GM18517 (cell line): Measurements from ENCODE around the gene ZSWIM7.
"Not testable (repeated sequence)": the region's sequence is repeated elsewhere in the genome, so short reads cannot be mapped to it uniquely, and the experiment has no call there.

ENCODE experiments used
- ATAC-seq: cut with Tn5 transposase; IDR thresholded peaks from one replicate; pipeline ENCODE4 v1.9.1; 2021; ENCODE audit warnings: mild to moderate bottlenecking, moderate library complexity; ENCODE audit not compliant: unreplicated experiment

ZSWIM7 gene

DNA sequence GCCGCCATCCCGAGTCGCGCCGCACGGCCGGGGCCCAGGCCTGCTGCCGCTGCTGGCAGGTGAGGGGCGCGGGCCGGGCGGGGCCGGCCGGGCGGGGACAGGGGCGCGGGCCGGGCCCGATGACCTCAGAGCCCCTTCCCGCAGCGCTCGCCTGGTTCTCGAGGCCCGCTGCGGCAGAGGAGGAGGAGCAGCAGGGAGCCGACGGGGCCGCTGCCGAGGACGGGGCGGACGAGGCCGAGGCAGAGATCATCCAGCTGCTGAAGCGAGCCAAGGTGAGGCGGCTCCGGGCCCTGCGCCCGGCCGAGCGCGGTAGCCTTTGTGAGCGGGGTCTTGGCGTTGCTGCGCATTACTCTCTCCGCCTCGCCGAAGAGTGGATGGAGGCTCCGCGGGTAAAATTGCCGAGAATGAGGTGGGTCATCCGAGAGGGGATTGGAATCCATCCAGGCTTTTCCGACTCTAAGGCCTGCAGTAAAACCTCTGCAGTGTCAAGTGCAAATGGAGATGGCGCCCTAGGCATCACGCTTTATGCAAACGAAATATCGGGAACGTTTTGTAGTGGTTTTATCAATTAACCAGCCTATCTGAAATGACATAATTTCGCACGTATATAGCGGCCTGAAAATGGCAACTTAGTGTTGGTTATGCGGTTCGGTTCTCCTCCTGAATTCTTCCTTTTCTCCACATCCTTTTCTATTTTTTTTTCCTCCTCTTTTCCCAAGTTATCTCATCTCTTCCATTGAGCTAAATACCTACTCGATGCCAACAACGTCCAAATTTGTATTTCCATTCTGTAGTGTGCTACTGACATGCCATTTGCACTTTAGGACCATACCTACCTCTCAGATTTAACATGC lies 697 bp upstream of the ZSWIM7 start:
- peak; percentile 33 for ATAC-seq

DNA sequence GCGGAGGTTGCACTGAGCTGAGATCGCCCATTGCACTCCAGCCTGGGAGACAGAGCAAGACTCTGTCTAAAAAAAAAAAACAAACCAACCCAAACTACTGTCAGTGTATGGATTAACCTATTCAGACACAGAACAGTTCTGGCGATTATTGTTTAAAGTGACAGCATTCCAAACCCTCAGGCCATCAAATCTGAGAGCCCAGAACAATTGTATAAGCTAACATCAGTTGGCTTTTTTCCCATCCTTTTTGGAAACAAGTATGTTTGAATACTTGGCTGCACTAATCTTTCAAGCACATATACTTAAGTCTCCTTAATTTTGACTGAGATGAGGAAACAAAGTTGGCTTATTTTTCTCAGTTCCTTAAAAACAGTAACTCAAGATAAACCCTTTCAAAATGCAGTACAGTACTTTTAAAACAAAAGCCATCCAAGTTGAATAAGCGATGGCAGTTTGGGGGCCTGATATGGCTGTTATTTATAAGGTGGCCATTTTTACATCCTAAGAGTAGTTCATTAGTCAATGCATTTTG lies 1.4 kb downstream of the ZSWIM7 start:
- ATAC-seq = no peak

GRCh38 chr17:15996322-15996721 lies 3.2 kb downstream of the ZSWIM7 start:
- ATAC-seq = no peak

DNA sequence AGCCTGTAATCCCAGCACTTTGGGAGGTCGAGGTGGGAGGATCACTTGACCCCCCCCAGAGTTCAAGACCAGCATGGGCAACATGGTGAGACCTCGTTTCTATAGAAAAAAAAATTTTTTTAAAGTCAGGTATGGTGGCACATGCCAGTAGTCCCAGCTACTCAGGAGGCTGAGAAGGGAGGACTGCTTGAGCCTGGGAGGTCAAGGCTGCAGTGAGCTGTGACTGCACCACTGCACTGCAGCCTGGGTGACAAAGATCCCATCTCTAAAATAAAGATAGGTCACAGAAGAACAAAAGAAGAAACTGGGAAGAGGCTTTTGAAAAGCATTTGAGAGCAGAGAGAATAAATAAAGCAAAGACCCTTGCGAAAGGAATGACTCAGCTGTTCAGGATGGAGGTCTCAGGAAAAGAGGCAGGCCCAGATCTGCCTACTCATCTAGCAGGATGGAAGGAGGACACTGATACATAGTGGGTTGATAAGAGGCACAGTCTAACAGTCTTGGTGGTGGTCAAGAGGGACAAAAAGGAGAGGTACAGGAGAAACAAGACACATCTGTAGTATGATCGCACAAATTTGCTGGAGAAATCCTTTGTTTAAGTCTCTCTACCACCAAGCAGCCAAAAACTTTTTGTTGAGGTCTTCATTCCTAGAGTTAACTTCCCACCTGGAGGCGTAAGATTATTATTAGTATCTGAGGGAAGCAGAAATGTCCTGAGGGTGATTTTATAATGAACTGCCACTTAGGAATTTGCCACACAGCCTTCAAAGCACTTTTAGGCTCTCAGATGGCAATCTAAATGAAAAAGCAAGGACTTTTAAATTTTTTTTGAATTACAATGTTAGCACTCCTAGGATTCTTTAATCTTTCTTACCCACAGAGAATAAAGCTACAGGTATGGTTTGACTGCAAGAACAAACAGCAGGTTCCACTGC lies 17.6 kb downstream of the ZSWIM7 start:
- ATAC-seq = no peak

- peak; percentile 61 for ATAC-seq
Measured at GRCh38 chr17:15981208-15981607, 18.3 kb downstream of the ZSWIM7 start.

DNA sequence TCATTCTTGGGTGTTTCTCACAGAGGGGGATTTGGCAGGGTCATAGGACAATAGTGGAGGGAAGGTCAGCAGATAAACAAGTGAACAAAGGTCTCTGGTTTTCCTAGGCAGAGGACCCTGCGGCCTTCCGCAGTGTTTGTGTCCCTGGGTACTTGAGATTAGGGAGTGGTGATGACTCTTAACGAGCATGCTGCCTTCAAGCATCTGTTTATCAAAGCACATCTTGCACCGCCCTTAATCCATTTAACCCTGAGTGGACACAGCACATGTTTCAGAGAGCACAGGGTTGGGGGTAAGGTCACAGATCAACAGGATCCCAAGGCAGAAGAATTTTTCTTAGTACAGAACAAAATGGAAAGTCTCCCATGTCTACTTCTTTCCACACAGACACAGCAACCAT lies 20.5 kb downstream of the ZSWIM7 start:
- not testable (repeated sequence) for ATAC-seq

DNA sequence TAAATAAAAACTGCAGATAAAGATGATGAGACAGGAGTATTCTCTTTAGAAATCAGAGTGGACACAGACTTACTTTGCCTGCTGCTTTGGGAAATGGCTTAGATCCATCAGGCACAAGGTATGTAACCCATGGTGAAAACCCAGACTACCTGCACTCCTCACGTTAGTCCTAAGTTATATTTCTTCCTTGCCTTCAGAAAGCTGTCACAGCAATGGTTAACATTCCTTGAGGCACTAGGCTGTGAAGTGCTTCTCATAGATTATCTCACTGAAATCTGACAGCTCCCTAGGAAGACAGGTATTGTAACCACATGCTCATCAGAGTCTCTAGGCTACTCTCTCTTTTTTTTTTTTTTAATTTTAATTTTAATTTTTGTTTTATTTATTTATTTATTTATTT lies 20.9 kb downstream of the ZSWIM7 start:
- no peak for ATAC-seq

DNA sequence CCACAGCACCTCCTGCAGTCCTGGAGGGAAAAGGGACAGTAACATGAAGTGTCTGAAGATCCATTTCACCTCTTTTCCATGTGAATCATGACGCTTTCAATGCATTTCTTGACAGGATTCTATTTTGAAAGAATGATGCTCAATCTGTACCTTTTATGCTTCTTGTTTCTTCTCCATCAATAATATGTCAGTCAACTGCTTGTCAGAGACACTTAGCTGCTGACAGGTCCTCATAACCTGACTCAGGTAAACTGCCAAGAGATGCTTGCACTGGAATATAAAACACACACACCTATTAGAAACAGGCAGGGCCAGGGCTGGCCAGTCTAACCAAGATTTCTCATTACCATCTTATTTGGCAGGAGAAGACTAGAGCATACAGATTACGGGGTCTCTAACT lies 21.6 kb downstream of the ZSWIM7 start:
- ATAC-seq = no peak

DNA sequence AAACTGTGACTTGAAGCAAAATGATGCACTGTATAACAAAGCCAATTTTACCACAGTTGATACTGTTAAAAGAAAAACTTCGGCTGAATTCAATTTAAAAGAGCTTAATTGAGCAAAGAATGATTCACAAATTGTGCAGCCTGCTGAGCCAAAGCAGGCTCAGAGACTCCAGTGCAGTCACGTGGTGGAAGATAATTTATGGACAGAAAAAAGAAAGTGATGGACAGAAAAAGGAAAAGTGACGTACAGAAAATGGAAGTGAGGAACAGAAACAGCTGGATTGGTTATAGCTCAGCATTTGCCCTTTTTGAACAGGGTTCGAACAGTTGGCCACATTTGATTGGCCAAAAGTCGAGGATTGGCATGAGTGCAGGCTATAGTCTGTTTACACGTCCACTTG lies 25.7 kb downstream of the ZSWIM7 start:
- ATAC-seq = no peak

DNA sequence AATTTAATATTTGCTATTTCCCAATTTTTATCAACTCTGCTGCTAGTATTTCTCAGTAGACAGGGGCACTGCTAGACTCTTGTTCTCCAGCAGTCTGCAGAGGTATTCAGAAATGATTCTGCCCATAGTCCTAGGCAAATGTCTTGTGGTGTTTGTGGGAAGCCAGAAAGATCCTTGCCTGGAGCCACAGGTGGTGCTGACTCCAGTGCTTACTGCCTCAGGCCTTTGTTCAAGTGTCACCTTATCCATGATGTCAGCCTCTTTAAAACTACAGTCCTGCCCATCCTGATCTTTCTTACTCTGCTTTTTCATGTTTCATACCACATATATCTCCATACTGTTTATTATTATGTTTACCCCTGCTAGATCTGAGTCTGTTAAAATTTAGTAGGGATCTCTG lies 26.5 kb downstream of the ZSWIM7 start:
- no peak for ATAC-seq

DNA sequence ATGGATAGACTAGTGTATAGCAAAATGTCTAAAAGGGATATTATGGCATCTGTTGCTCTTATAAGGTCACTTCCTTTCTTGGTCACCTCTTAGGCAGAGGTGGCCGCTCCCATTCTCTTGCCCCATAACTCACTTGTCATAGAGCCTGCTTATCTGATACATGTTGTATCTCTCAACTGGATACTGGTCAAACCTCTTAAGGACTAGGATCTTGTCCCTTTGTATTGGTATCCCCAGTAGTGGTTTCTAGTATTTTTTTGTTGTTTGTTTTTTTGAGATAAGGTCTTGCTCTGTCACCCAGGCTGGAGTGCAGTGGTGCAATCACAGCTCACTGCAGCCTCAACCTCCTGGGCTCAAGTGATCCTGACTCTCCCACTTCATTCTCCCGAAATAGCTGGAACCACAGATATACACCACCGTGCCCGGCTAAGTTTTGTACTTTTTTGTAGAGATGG lies 27.0 kb downstream of the ZSWIM7 start:
- no peak for ATAC-seq

GRCh38 chr17:15971882-15972281 lies 27.6 kb downstream of the ZSWIM7 start:
- no peak for ATAC-seq

- no peak for ATAC-seq
Measured at GRCh38 chr17:15971098-15971678, 28.3 kb downstream of the ZSWIM7 start.

DNA sequence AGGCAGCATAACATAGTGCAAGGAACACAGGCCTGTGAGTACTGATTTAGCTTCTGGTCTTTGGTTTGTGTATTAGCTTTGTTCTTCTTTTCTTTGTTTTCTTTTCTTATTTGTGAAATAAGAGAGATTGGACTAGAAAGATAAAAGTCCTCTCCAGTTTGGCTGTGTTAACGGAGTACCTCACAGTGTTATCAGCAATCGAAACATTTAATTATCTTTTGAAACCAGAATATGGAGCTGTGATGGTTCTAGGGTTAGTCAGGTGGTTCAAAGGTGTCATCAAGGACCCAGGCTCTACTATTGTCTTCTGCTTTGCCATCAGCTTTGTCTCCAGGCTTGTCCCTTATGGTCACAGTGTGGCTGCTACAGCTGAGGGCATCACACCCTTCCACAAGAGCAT lies 29.0 kb downstream of the ZSWIM7 start:
- ATAC-seq = no peak

- ATAC-seq = no peak
Measured at GRCh38 chr17:15969463-15969862, 30.0 kb downstream of the ZSWIM7 start.

DNA sequence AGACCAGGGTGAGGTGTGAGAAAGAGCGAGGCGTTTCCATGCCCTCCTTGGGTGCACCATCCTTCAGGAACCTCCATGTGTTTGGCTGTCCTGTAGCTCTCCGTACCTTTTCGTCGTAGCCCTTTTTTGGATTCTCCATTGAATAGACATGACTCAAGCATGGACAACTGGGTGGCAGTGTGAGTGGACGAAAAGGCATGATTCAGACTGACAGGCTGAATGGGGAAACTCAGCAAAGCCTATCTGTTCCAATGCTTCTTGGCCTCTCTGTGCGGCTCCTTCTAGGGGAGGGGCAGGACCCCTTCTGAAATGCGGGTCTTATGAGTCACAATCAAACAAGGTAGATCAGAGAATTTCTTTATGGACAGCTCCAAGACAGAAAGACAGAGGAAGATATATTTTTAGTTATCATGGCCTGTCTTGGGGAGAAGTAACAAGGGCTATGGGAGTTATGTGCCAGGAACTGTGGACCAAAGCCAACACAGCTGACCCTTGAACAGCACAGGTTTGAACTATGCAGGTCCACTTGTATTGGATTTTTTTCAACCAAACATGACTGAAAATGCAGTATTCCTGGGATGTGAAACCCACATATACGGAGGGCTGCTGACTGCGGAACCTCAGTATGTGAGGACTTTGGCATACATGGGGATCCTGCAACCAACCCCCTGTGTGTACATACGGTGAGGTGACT lies 31.7 kb downstream of the ZSWIM7 start:
- no peak for ATAC-seq

DNA sequence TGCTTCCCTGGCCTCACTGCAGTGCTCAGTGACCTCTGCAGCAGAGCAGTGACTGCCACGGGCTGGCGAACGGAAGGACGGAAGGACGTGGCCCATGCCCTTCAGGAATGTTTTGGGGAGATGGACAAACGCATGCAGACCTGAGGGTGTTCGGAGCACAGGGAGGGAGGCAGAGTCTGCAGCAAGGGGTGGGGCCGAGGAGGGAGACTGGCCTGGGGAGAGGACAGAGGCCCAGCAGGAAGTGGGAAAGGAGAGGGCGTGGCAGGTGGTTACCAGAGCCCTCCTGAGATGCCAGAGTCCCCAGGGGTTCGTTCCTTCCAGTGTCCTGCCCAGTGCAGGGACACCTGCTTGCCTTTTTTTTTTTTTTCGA lies 32.6 kb downstream of the ZSWIM7 start:
- no peak for ATAC-seq

DNA sequence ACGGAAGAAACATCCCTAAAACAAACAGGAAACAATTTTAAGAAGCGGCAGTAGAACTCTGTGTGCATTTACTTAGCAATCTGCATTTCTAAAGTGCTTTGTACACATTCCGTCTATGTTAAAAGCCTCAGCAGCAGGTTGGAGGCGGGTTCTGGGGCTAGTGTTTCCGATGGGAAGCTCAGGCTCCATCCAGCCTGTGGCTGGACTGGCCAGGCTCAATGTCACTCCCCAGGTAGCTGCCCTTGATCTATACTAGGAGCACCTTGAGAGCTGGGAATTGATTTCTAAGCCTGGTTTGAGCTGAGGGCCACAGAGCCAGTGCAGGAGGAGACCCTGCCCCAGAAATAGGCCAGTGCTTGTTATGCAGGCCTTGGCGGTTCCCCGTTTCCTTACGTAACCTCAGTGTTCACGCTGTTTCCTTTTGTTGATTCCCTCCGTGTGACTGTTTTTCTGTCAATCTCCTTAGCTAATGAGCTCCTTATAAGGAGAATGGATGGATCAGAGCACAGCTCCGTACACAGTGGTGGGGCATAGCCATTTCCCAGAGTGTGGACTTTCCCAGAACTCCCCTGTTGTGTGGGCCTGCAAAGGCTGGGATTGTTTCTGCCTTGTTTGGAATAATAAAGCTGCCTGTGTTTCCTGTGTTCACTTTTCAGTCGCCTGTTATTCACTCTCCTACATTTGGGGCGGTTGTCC lies 33.2 kb downstream of the ZSWIM7 start:
- ATAC-seq = no peak

GRCh38 chr17:15965528-15965927 lies 34.0 kb downstream of the ZSWIM7 start:
- no peak for ATAC-seq

DNA sequence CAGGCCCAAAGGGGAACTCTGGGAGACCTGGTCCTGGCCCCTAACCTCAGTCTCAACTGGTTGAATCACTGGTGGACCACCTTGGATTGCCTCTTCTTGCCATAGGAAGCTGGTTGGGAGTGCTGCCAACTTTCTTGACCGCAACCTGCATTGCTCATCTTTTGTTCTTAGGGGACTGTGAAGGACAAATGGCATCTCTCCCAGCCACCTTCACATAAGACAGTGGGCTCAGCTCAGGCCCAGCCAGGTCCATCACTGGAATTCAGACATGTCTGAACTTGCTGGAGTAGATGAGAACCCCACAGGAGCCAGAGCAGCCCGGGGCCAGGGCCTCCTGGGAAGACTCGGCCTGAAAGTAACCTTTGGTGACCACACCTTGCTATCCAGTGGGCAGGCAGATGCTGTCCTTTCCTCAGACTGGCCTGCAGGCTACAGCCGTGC lies 35.8 kb downstream of the ZSWIM7 start:
- ATAC-seq = no peak
